Panc1 (cell line): ENCODE results near the gene LHFPL3.

Experiments
- CTCF ChIP-seq: fragments of 450-650 bp; IDR thresholded peaks from 2 replicates; pipeline ENCODE4 v1.5.1; 2017; ENCODE audit warnings: mild to moderate bottlenecking
- POLR2AphosphoS5 ChIP-seq: IDR thresholded peaks from 2 replicates; pipeline ENCODE4 v1.6.1; 2012; ENCODE audit warnings: mild to moderate bottlenecking, low read depth, low read length, moderate library complexity
- REST ChIP-seq, 2 experiments: IDR thresholded peaks; 2 replicates each; pipeline ENCODE4 v1.6.1; 2011 to 2012; ENCODE audit warnings: low read depth in 2 of 2, control low read depth in 1 of 2, low read length in 1 of 2, mild to moderate bottlenecking in 1 of 2, moderate library complexity in 1 of 2; ENCODE audit not compliant: insufficient read depth in 1 of 2
- SIN3A ChIP-seq: IDR thresholded peaks from 2 replicates; pipeline ENCODE4 v1.6.1; 2012; ENCODE audit warnings: low read depth, mild to moderate bottlenecking, low read length, moderate library complexity, borderline replicate concordance; ENCODE audit not compliant: insufficient read depth
- TCF7L2 ChIP-seq: IDR thresholded peaks from 2 replicates; pipeline ENCODE4 v1.6.1; 2011; ENCODE audit warnings: mild to moderate bottlenecking, low read depth, low read length, inconsistent platforms

GRCh38 chr7:104804696-104805095 is 476.3 kb downstream of the LHFPL3 start:
- no peak for TF ChIP-seq CTCF
- TF ChIP-seq SIN3A: no peak
- TF ChIP-seq POLR2AphosphoS5: no peak
- TF ChIP-seq REST (IDR thresholded peaks at IDR 0.05; ENCODE audit: insufficient read depth in 1 of 2, low read depth in 2 of 2, low read length in 1 of 2): no peak
- no peak for TF ChIP-seq TCF7L2
